ENCODE measurements around the gene PLXNC1. TPM values are rescaled to one million over a fixed set of nuclear protein-coding genes. Genes with fewer than 3 reads are reported as not detected.

PLXNC1 gene
- total RNA-seq, 1 donor from 2014 or later: 1.8 TPM

GRCh38 chr12:94340573-94340972 is 192.2 kb downstream of the PLXNC1 start:
- H3K27ac ChIP-seq: no peak overlapping the region
- no peaks in the 10 kb centered on the region for H3K4me1 ChIP-seq
- TF ChIP-seq CTCF (IDR thresholded peaks at IDR 0.05): no peak

GRCh38 chr12:94353130-94353529 is 204.8 kb downstream of the PLXNC1 start:
- Histone ChIP-seq H3K27ac (no peak overlapping the region), H3K4me1 (no peaks in the 10 kb centered on the region), H3K4me3 (no peak overlapping the region), H3K27me3 (no peaks in the 10 kb centered on the region), H3K9me3 (peaks cover 35 to 54% of the 10 kb centered on the region in 2 donors), H3K36me3 (peaks cover 11 to 18% of the 10 kb centered on the region in 2 donors)
- intact Hi-C loops (cut with DNase I): no loop called here
- TF ChIP-seq CTCF (IDR thresholded peaks at IDR 0.05): no peak
- no peak for DNase-seq (ENCODE audit: low spot score in 2 of 2)

More at GRCh38 chr12:94340573-94340972, 192.2 kb downstream of the PLXNC1 start:
- no peaks in the 10 kb centered on the region for H3K9me3 ChIP-seq
- no peaks in the 10 kb centered on the region for H3K27me3 ChIP-seq
- peaks cover 0 to 2% of the 10 kb centered on the region in 2 donors for H3K36me3 ChIP-seq
- DNase-seq (ENCODE audit: low spot score in 2 of 2): no peak
- intact Hi-C loops (cut with DNase I): no loop called here
- H3K4me3 ChIP-seq: no peak overlapping the region
